ENCODE data around the gene ACR.
A peak's percentile ranks its signal among the peaks of the same experiment; 100 is the strongest.
"Not testable (repeated sequence)": the region's sequence is repeated elsewhere in the genome, so short reads cannot be mapped to it uniquely, and the experiment has no call there.

Gene ACR

GRCh38 chr22:50733521-50734342, 4.3 kb upstream of the ACR start:
- DNase-seq, result no peak

GRCh38 chr22:50734343-50734771, 3.6 kb upstream of the ACR start:
- no peak for DNase-seq

GRCh38 chr22:50734986-50735738, 2.8 kb upstream of the ACR start:
- DNase-seq, result no peak

GRCh38 chr22:50735739-50736030, 2.3 kb upstream of the ACR start:
- no peak for DNase-seq

- DNase-seq, result no peak
Measured at GRCh38 chr22:50738649-50739227, 734 bp downstream of the ACR start.

GRCh38 chr22:50739279-50739691, 1.3 kb downstream of the ACR start:
- no peak for DNase-seq

GRCh38 chr22:50739894-50740293, 1.9 kb downstream of the ACR start:
- DNase-seq, result no peak

GRCh38 chr22:50740714-50741113, 2.7 kb downstream of the ACR start:
- DNase-seq, result not testable (repeated sequence)

GRCh38 chr22:50744424-50744823, 6.4 kb downstream of the ACR start:
- DNase-seq, result not testable (repeated sequence)

GRCh38 chr22:50747521-50747920, 9.5 kb downstream of the ACR start:
- not testable (repeated sequence) for DNase-seq

- DNase-seq, result not testable (repeated sequence)
Measured at GRCh38 chr22:50748630-50749029, 10.6 kb downstream of the ACR start.

GRCh38 chr22:50749302-50750074, 11.5 kb downstream of the ACR start:
- DNase-seq, result not testable (repeated sequence)

GRCh38 chr22:50755251-50755650, 17.2 kb downstream of the ACR start:
- not testable (repeated sequence) for DNase-seq

- not testable (repeated sequence) for DNase-seq
Measured at GRCh38 chr22:50756406-50756805, 18.4 kb downstream of the ACR start.

GRCh38 chr22:50756949-50757491, 19.0 kb downstream of the ACR start:
- DNase-seq, result peak; percentile 5 to 56

- not testable (repeated sequence) for DNase-seq
Measured at GRCh38 chr22:50759597-50760341, 21.8 kb downstream of the ACR start.

- DNase-seq, result not testable (repeated sequence)
Measured at GRCh38 chr22:50761829-50762228, 23.8 kb downstream of the ACR start.

GRCh38 chr22:50764288-50764687, 26.3 kb downstream of the ACR start:
- not testable (repeated sequence) for DNase-seq

GRCh38 chr22:50775132-50775531, 37.1 kb downstream of the ACR start:
- DNase-seq, result peak; percentile 80 to 88

- not testable (repeated sequence) for DNase-seq
Measured at GRCh38 chr22:50777631-50778030, 39.6 kb downstream of the ACR start.

- not testable (repeated sequence) for DNase-seq
Measured at GRCh38 chr22:50780244-50780643, 42.2 kb downstream of the ACR start.

- DNase-seq, result not testable (repeated sequence)
Measured at GRCh38 chr22:50782253-50782652, 44.2 kb downstream of the ACR start.

Measured in NCI-H526 (cell line).